Psoas muscle (tissue), 8 donors: ENCODE measurements around the gene SIX3. TPM values are rescaled to one million over a fixed set of nuclear protein-coding genes. Genes with fewer than 3 reads are reported as not detected.
A peak's percentile ranks its signal among the peaks of the same experiment; 100 is the strongest.

Experiments
- ATAC-seq, 4 donors: fragments of 200-7000 bp; cut with Tn5 transposase; one replicate each; pipeline ENCODE4 v1.9.1; 2020; ENCODE audit warnings: moderate library complexity in 3 of 4, mild to moderate bottlenecking in 2 of 4
- DNase-seq, 2 donors: peaks; one replicate each; pipeline ENCODE4 v3.0.0-alpha.2; 2020
- H3K27ac ChIP-seq: fragments of 200-600 bp; one replicate; pipeline ENCODE4 v1.8.0; 2022
- H3K27me3 ChIP-seq, 3 donors: fragments of 200-600 bp in 1 of 3; one replicate each; pipeline versions ENCODE4 v1.6.1 to v1.8.0; 2013 to 2022; ENCODE audit warnings: low read length in 2 of 3, mild to moderate bottlenecking in 2 of 3, moderate library complexity in 1 of 3; ENCODE audit not compliant: insufficient read depth in 3 of 3
- H3K36me3 ChIP-seq, 2 donors: fragments of 200-600 bp in 1 of 2; one replicate each; pipeline versions ENCODE4 v1.6.1 to v1.8.0; 2013 to 2022; ENCODE audit warnings: low read depth in 1 of 2, mild to moderate bottlenecking in 1 of 2, moderate library complexity in 1 of 2; ENCODE audit not compliant: insufficient read depth in 1 of 2
- H3K4me1 ChIP-seq: fragments of 200-600 bp; one replicate; pipeline ENCODE4 v1.8.0; 2022
- H3K4me3 ChIP-seq: fragments of 200-600 bp; one replicate; pipeline ENCODE4 v1.8.0; 2022; ENCODE audit warnings: mild to moderate bottlenecking
- H3K9me3 ChIP-seq: fragments of 200-600 bp; one replicate; pipeline ENCODE4 v1.8.0; 2022
- CTCF ChIP-seq: fragments of 200-600 bp; IDR thresholded peaks from one replicate; pipeline ENCODE4 v1.8.0; 2022; ENCODE audit warnings: antibody characterized with exemption
- WGBS, 3 donors: extraction: QIAGEN DNeasy Blood & Tissue Kit; methylation state at CpG; one replicate each; pipeline versions ENCODE4 v1.1.6 to v1.1.7; 2013; 5-methylcytosine and 5-hydroxymethylcytosine counted together
- intact Hi-C, 2 donors: fragments of 100-400 bp; cut with DNase I; formaldehyde crosslinking; loops; one replicate each; pipeline versions ENCODE4 v1.11.0 to v1.14.2; 2022
- polyA plus RNA-seq, 3 donors: library from polyadenylated mRNA; stranded (reverse); fragments of 200-250 nt; gene quantifications; one replicate each; pipeline ENCODE4 v1.2.3, GENCODE V29; 2013
- total RNA-seq, 4 donors: library from RNA; stranded (reverse); fragmentation: NEBNext Ultra II Directional in 2 of 4; extraction: Animal tissue kit (Norgen Biotek cat#: 25700) in 2 of 4; gene quantifications; one replicate each; pipeline versions ENCODE4 v1.2.1 to v1.2.4, GENCODE V29; 2021 to 2023
- donor health status: healthy with polysubstance abuse.
- donor health status: DM: no; HTN: no; CAD: no; lungs with moderate emphysema.
- donor health status: Bipolar disorder and iron deficiency.
- donor health status: healthy.
- donor health status: DM: yes; HTN: yes; CAD: no.
- donor health status: DM: no; HTN: no; CAD: no.
- donor health status: DM: no; HTN: no; CAD: no.
- donor health status: DM: yes; HTN: yes; CAD: no.

The SIX3 gene
- total and polyA plus RNA-seq, 7 donors: 0.01 to 0.20 TPM; not detected in 5

DNA sequence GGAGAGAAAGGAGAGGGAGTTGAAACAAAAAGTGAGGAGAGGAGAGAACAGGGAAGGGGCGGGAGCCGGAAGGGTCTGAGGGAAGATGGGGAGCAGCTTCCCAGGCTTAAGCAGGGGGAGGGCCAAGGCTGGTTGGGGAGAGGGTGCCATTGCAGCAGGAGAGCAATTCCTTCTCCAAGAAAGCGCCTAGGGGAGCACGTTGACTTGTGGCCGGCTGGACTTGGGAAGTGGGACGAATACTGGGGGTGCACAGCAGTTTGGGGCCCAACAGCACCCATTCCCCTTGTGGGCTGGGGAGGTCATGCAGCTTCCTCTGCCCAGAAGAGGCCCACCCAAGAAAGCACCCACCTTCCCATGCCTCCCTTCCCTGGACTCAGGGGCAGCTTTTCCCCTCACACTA is 9.6 kb downstream of the SIX3 start:
- WGBS, 3 donors: 76 to 82% (median 80%) methylated on average over 6 of the region's 6 CpGs
- Histone ChIP-seq H3K4me3 (no peak overlapping the region), H3K4me1 (peaks cover 21% of the 10 kb centered on the region), H3K36me3 (no peaks in the 10 kb centered on the region), H3K9me3 (no peaks in the 10 kb centered on the region), H3K27ac (no peak overlapping the region), H3K27me3 (peaks cover 0 to 67% (median 32%) of the 10 kb centered on the region in 3 donors)
- TF ChIP-seq CTCF: no peak
- ATAC-seq (no peak), DNase-seq (peak in 1 of 2 donors; percentile 24)
- intact Hi-C loops: loop anchor here (5.0 to 10.0 kb wide), 3 partner anchors 559 to 906 kb away; no protein-coding TSS in a partner anchor

DNA sequence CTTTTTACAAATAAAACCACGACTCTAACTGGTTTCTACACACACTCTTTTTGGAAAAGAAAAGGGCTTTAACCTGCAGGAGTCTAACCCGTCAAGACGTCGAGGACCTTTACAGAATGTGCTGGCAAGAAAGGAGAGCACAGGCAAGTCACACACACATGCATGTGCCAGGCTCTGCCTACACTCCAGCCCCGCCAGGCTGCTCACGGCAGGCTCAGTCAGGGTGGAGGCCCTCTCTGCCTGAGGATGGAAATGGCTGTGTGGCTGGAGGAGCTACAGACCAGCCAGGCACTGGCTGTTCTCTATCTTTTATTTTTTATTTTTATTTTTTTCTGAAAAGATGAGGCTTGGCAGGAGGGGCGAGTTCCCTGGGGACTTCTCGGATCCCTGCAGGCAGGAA is 10.2 kb downstream of the SIX3 start:
- ATAC-seq: no peak
- no peaks in the 10 kb centered on the region for H3K9me3 ChIP-seq
- no peak for DNase-seq
- no peak overlapping the region for H3K27ac ChIP-seq
- no peak for TF ChIP-seq CTCF
- WGBS, 3 donors: 61 to 63% (median 62%) methylated on average over 8 of the region's 8 CpGs
- peak overlapping the region; percentile 53 for H3K4me3 ChIP-seq
- no peaks in the 10 kb centered on the region for H3K36me3 ChIP-seq
- peaks cover 0 to 67% (median 28%) of the 10 kb centered on the region in 3 donors for H3K27me3 ChIP-seq
- intact Hi-C loops: loop anchor here (5.0 to 10.0 kb wide), 3 partner anchors 559 to 907 kb away; no protein-coding TSS in a partner anchor
- H3K4me1 ChIP-seq: peaks cover 21% of the 10 kb centered on the region

DNA sequence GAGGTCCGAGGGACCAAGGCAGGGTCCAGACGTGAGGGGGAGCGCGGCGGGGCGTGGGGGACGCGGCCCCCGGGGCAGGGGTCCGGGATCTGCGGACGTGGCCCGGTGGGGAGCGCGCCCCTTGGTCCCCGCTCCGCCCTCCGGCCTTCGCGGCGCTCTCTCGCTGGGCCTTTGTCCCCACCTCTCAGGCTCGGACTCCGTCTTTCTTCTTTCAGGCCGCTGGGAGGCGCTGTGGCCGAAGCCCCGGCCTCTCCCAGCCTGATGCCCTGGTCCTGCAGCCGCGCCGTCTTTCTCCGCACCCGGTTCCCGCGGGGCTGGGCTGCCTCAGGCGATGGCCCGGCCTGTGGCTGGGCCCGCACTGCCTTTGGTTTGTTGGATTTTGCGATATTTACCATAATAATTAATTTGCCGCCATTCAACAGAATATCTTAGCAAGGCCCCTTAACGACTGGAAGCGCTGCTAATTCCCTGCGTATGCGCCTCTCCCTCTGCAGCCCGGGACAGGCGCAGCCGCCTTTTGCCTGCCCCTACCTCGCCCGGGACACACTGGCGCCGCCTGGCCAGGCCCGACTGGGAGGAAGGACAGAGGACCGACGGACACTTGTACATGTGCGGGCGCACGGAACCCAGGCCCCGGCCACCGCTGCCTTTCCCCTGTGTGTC is 10.8 kb downstream of the SIX3 start:
- TF ChIP-seq CTCF: peak; percentile 62
- ATAC-seq (peak; percentile 48 to 70 (median 68)), DNase-seq (peak; percentile 59 to 64)
- Histone ChIP-seq H3K27me3 (peaks cover 0 to 67% (median 27%) of the 10 kb centered on the region in 3 donors), H3K36me3 (no peaks in the 10 kb centered on the region), H3K27ac (no peak overlapping the region), H3K9me3 (no peaks in the 10 kb centered on the region), H3K4me3 (peak overlapping the region; percentile 53), H3K4me1 (peaks cover 21% of the 10 kb centered on the region)
- 3 to 6% (median 4%) methylated on average over 46 to 59 of the region's 59 CpGs for WGBS, 3 donors
- intact Hi-C loops: loop anchor here (5.0 to 10.0 kb wide), 3 partner anchors 560 to 907 kb away; no protein-coding TSS in a partner anchor

DNA sequence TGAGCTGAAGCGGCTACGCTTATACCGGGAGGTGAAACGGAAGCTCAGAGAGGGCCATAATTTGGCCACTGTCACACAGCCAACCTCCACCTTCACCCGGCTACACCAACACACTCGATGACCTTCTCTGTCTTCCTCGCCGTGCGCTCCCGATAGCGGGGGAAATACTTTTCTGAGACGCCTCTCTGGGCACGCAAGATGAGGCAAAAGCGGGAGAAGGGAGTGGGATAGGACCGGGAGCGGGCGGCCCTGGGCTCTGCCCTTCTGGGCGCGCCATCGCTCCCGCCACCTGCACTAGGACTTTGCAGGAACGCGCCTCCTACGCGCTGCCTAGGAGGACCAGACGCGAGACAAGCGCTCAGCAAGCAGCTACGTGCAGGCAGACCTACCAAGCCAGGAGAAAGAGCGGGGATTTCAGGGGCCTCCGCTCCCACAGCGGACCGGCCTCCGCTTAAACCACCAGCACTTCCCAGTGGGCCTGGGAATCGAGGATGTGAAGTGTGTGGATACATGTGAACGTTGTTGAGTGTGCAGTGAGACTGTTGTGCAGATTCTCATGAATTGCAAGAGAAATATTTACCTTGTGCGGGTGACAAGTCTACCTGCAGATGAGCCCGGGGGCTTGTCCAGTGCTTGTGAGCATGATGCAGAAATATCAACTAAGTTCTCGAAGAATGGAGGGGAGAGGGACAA is 11.4 kb downstream of the SIX3 start:
- Histone ChIP-seq H3K36me3 (no peaks in the 10 kb centered on the region), H3K4me1 (peaks cover 21% of the 10 kb centered on the region), H3K4me3 (peak overlapping the region; percentile 53), H3K9me3 (no peaks in the 10 kb centered on the region), H3K27me3 (peaks cover 0 to 62% (median 27%) of the 10 kb centered on the region in 3 donors), H3K27ac (no peak overlapping the region)
- WGBS, 3 donors: 20 to 24% (median 24%) methylated on average over 39 of the region's 39 CpGs
- ATAC-seq (no peak), DNase-seq (peak in 1 of 2 donors; percentile 37)
- intact Hi-C loops: loop anchor here (5.0 to 10.0 kb wide), 3 partner anchors 561 to 908 kb away; no protein-coding TSS in a partner anchor
- TF ChIP-seq CTCF: no peak
